NCI-H1694 (cell line): ENCODE results near the gene PKP3.
"Not testable (repeated sequence)": the region's sequence is repeated elsewhere in the genome, so short reads cannot be mapped to it uniquely, and the experiment has no call there.

Experiments used
- DNase-seq: peaks from one replicate; lab custom pipeline; 2025; lab: John Stamatoyannopoulos, UW

Gene PKP3

GRCh38 chr11:396948-397548 is 3.0 kb downstream of the PKP3 start:
- DNase-seq, result no peak

- DNase-seq, result no peak
Measured at GRCh38 chr11:398826-399225, 4.8 kb downstream of the PKP3 start.

GRCh38 chr11:399731-400211 is 5.8 kb downstream of the PKP3 start:
- DNase-seq, result no peak

- no peak for DNase-seq
Measured at GRCh38 chr11:400241-400689, 6.3 kb downstream of the PKP3 start.

- DNase-seq, result not testable (repeated sequence)
Measured at GRCh38 chr11:401196-401595, 7.2 kb downstream of the PKP3 start.

- DNase-seq, result no peak
Measured at GRCh38 chr11:403021-403760, 9.2 kb downstream of the PKP3 start.

GRCh38 chr11:403761-404431 is 9.9 kb downstream of the PKP3 start:
- DNase-seq, result no peak

- no peak for DNase-seq
Measured at GRCh38 chr11:404551-405264, 10.7 kb downstream of the PKP3 start.

GRCh38 chr11:405323-405953 is 11.4 kb downstream of the PKP3 start:
- DNase-seq, result peak; percentile 33

GRCh38 chr11:405954-406795 is 12.2 kb downstream of the PKP3 start:
- DNase-seq, result no peak

GRCh38 chr11:406796-407650 is 13.0 kb downstream of the PKP3 start:
- no peak for DNase-seq

GRCh38 chr11:407651-408123 is 13.7 kb downstream of the PKP3 start:
- no peak for DNase-seq

GRCh38 chr11:408154-409007 is 14.4 kb downstream of the PKP3 start:
- DNase-seq, result no peak

GRCh38 chr11:409008-409599 is 15.1 kb downstream of the PKP3 start:
- DNase-seq, result no peak

- no peak for DNase-seq
Measured at GRCh38 chr11:409600-410483, 15.8 kb downstream of the PKP3 start.

- not testable (repeated sequence) for DNase-seq
Measured at GRCh38 chr11:410711-411110, 16.7 kb downstream of the PKP3 start.

- DNase-seq, result not testable (repeated sequence)
Measured at GRCh38 chr11:411520-411919, 17.5 kb downstream of the PKP3 start.
